H7 (cell line): ENCODE data around the gene HECW1. TPM values are rescaled to one million over a fixed set of nuclear protein-coding genes. Genes with fewer than 3 reads are reported as not detected.

Experiments
- DNase-seq: peaks from one replicate; pipeline ENCODE4 v3.0.0; 2012
- H3K27me3 ChIP-seq: 2 replicates; pipeline ENCODE4 v1.6.0; 2011; ENCODE audit warnings: mild to moderate bottlenecking, low read length; ENCODE audit not compliant: control insufficient read depth, insufficient read depth
- H3K36me3 ChIP-seq: replicated peaks from 2 replicates; pipeline ENCODE4 v1.5.1; 2011; ENCODE audit warnings: low read length; ENCODE audit not compliant: control insufficient read depth, insufficient read depth
- H3K4me3 ChIP-seq: 2 replicates; pipeline ENCODE4 v1.5.1; 2011; ENCODE audit warnings: low read depth, mild to moderate bottlenecking, control low read depth, low read length, moderate library complexity; ENCODE audit not compliant: insufficient read depth
- total RNA-seq: library from RNA; depleted of rRNA; stranded (reverse); fragments of >200 nt; shearing (Covaris generic); gene quantifications from 2 replicates; pipeline ENCODE4 v1.2.3, GENCODE V29; 2014

HECW1 gene
- total RNA-seq, 1 experiment from 2014 or later = 4.3 TPM

GRCh38 chr7:43260980-43261878 is 148.8 kb downstream of the HECW1 start:
- DNase-seq = peak; percentile 76
- Histone ChIP-seq H3K36me3 (no peaks in the 10 kb centered on the region), H3K27me3 (no peaks in the 10 kb centered on the region), H3K4me3 (no peak overlapping the region)

- no peaks in the 10 kb centered on the region for H3K27me3 ChIP-seq
- DNase-seq = no peak
- H3K36me3 ChIP-seq = no peaks in the 10 kb centered on the region
- no peak overlapping the region for H3K4me3 ChIP-seq
Observed at GRCh38 chr7:43265139-43265538, 152.7 kb downstream of the HECW1 start.

- H3K27me3 ChIP-seq = no peaks in the 10 kb centered on the region
- no peak for DNase-seq
Observed at GRCh38 chr7:43273939-43274719, 161.7 kb downstream of the HECW1 start.

GRCh38 chr7:43274752-43275151 is 162.3 kb downstream of the HECW1 start:
- no peak for DNase-seq
- Histone ChIP-seq H3K36me3 (no peaks in the 10 kb centered on the region), H3K4me3 (no peak overlapping the region), H3K27me3 (no peaks in the 10 kb centered on the region)

More at GRCh38 chr7:43273939-43274719, 161.7 kb downstream of the HECW1 start:
- Histone ChIP-seq H3K36me3 (no peaks in the 10 kb centered on the region), H3K4me3 (no peak overlapping the region)

- DNase-seq = no peak
Observed at GRCh38 chr7:43276547-43276946, 164.1 kb downstream of the HECW1 start.

GRCh38 chr7:43278088-43278644 is 165.7 kb downstream of the HECW1 start:
- DNase-seq = no peak
- H3K36me3 ChIP-seq = no peaks in the 10 kb centered on the region
- no peak overlapping the region for H3K4me3 ChIP-seq

More at GRCh38 chr7:43276547-43276946, 164.1 kb downstream of the HECW1 start:
- H3K27me3 ChIP-seq = no peaks in the 10 kb centered on the region
- H3K36me3 ChIP-seq = no peaks in the 10 kb centered on the region
- no peak overlapping the region for H3K4me3 ChIP-seq

GRCh38 chr7:43281268-43281667 is 168.8 kb downstream of the HECW1 start:
- Histone ChIP-seq H3K36me3 (no peaks in the 10 kb centered on the region; the same call in 1 of the 2 replicates), H3K4me3 (no peak overlapping the region), H3K27me3 (no peaks in the 10 kb centered on the region)
- DNase-seq = no peak

More at GRCh38 chr7:43278088-43278644, 165.7 kb downstream of the HECW1 start:
- H3K27me3 ChIP-seq = no peaks in the 10 kb centered on the region

- Histone ChIP-seq H3K27me3 (no peaks in the 10 kb centered on the region), H3K36me3 (no peaks in the 10 kb centered on the region; the same call in 1 of the 2 replicates), H3K4me3 (no peak overlapping the region)
- no peak for DNase-seq
Observed at GRCh38 chr7:43283706-43284105, 171.3 kb downstream of the HECW1 start.

GRCh38 chr7:43289826-43290225 is 177.4 kb downstream of the HECW1 start:
- no peak for DNase-seq

GRCh38 chr7:43290978-43291377 is 178.5 kb downstream of the HECW1 start:
- no peaks in the 10 kb centered on the region; the same call in 1 of the 2 replicates for H3K36me3 ChIP-seq
- DNase-seq = no peak
- no peak overlapping the region for H3K4me3 ChIP-seq
- H3K27me3 ChIP-seq = no peaks in the 10 kb centered on the region

More at GRCh38 chr7:43289826-43290225, 177.4 kb downstream of the HECW1 start:
- no peaks in the 10 kb centered on the region; the same call in 1 of the 2 replicates for H3K36me3 ChIP-seq
- no peaks in the 10 kb centered on the region for H3K27me3 ChIP-seq
- H3K4me3 ChIP-seq = no peak overlapping the region

- Histone ChIP-seq H3K4me3 (no peak overlapping the region), H3K27me3 (no peaks in the 10 kb centered on the region), H3K36me3 (no peaks in the 10 kb centered on the region)
- DNase-seq = no peak
Observed at GRCh38 chr7:43291789-43292188, 179.3 kb downstream of the HECW1 start.

GRCh38 chr7:43292384-43292783 is 179.9 kb downstream of the HECW1 start:
- Histone ChIP-seq H3K4me3 (no peak overlapping the region), H3K27me3 (no peaks in the 10 kb centered on the region), H3K36me3 (no peaks in the 10 kb centered on the region)
- DNase-seq = no peak

GRCh38 chr7:43294080-43294630 is 181.7 kb downstream of the HECW1 start:
- Histone ChIP-seq H3K27me3 (no peaks in the 10 kb centered on the region), H3K36me3 (no peaks in the 10 kb centered on the region), H3K4me3 (no peak overlapping the region)
- no peak for DNase-seq

- no peak for DNase-seq
- no peaks in the 10 kb centered on the region for H3K36me3 ChIP-seq
- no peak overlapping the region for H3K4me3 ChIP-seq
- H3K27me3 ChIP-seq = no peaks in the 10 kb centered on the region
Observed at GRCh38 chr7:43295429-43295828, 183.0 kb downstream of the HECW1 start.
